ENCODE measurements around the gene LSAMP.

LSAMP gene

GRCh38 chr3:116034086-116034485 is 411.2 kb downstream of the LSAMP start:
- Histone ChIP-seq H3K4me3 (ENCODE audit: low read depth, low read length) (no peak overlapping the region), H3K9me3 (ENCODE audit: control insufficient read depth, insufficient read depth, low read depth, low read length) (no peaks in the 10 kb centered on the region), H3K4me1 (ENCODE audit: control insufficient read depth, insufficient read depth, low read length) (no peaks in the 10 kb centered on the region), H3K27ac (ENCODE audit: extremely low read depth, low read depth, low read length) (no peak overlapping the region), H3K36me3 (ENCODE audit: control insufficient read depth in 2 of 2, insufficient read depth in 1 of 2, low read length in 2 of 2) (no peaks in the 10 kb centered on the region)
- ChIA-PET POLR2A (no interaction called here), CTCF (no interaction called here)
- TF ChIP-seq ZBTB26 (tag by site-specific recombination; optimal IDR thresholded peaks at IDR 0.05) (no peak), ZBTB8A (tag by site-specific recombination; IDR thresholded peaks at IDR 0.05) (no peak), WT1 (tag by site-specific recombination; IDR thresholded peaks at IDR 0.05) (no peak), ZBTB20 (tag by site-specific recombination; IDR thresholded peaks at IDR 0.05) (no peak), SETDB1 (IDR thresholded peaks at IDR 0.05; ENCODE audit: insufficient read length, low read length) (no peak), ZNF76 (tag by site-specific recombination; IDR thresholded peaks at IDR 0.05; ENCODE audit: borderline replicate concordance, low read depth) (no peak), ZNF16 (tag by site-specific recombination; IDR thresholded peaks at IDR 0.05; ENCODE audit: low read depth) (no peak)

GRCh38 chr3:116033516-116033915 is 411.8 kb downstream of the LSAMP start:
- no peak overlapping the region for H3K4me3 ChIP-seq (ENCODE audit: low read depth, low read length)
- no peaks in the 10 kb centered on the region for H3K4me1 ChIP-seq (ENCODE audit: control insufficient read depth, insufficient read depth, low read length)
- POLR2A ChIA-PET = no interaction called here
- TF ChIP-seq TRIM28 (IDR thresholded peaks at IDR 0.05; ENCODE audit: borderline replicate concordance, low read length) = no peak
- TF ChIP-seq ZNF571 (tag by site-specific recombination; IDR thresholded peaks at IDR 0.05) = no peak
- TF ChIP-seq ZNF148 (tag by site-specific recombination; IDR thresholded peaks at IDR 0.05; ENCODE audit: borderline replicate concordance) = no peak
- TF ChIP-seq HOXC10 (CRISPR knock-in tag; IDR thresholded peaks at IDR 0.05) = no peak
- no peak for TF ChIP-seq ZBTB1 (tag by site-specific recombination; IDR thresholded peaks at IDR 0.05)
- TF ChIP-seq ZNF548 (tag by site-specific recombination; IDR thresholded peaks at IDR 0.05) = no peak
- no peak for TF ChIP-seq ZNF530 (tag by site-specific recombination; IDR thresholded peaks at IDR 0.05; ENCODE audit: low read depth)
- no peak for TF ChIP-seq ZNF488 (tag by site-specific recombination; IDR thresholded peaks at IDR 0.05)
- no peak for TF ChIP-seq ZNF596 (tag by site-specific recombination; IDR thresholded peaks at IDR 0.05)
- no peak for TF ChIP-seq ZNF140 (tag by site-specific recombination; IDR thresholded peaks at IDR 0.05)
- no peak for TF ChIP-seq ZNF654 (tag by site-specific recombination; IDR thresholded peaks at IDR 0.05; ENCODE audit: low read depth)
- TF ChIP-seq ZNF580 (tag by site-specific recombination; IDR thresholded peaks at IDR 0.05) = no peak
- TF ChIP-seq ZNF280C (tag by site-specific recombination; IDR thresholded peaks at IDR 0.05) = no peak
- TF ChIP-seq RBAK (tag by site-specific recombination; IDR thresholded peaks at IDR 0.05) = no peak
- H3K36me3 ChIP-seq (ENCODE audit: control insufficient read depth in 2 of 2, insufficient read depth in 1 of 2, low read length in 2 of 2) = no peaks in the 10 kb centered on the region
- CTCF ChIA-PET = no interaction called here
- no peak overlapping the region for H3K27ac ChIP-seq (ENCODE audit: extremely low read depth, low read depth, low read length)
- H3K9me3 ChIP-seq (ENCODE audit: control insufficient read depth, insufficient read depth, low read depth, low read length) = no peaks in the 10 kb centered on the region
